T-helper 9 cell (primary cell): Measurements from ENCODE around the gene MRPS18A.

Experiments
- DNase-seq: peaks from one replicate; pipeline ENCODE4 v3.0.0-alpha.2; 2020
- total RNA-seq, 2 donors: gene quantifications; one replicate each; lab custom pipeline; 2026; lab: John Stamatoyannopoulos, UW

MRPS18A gene
- total RNA-seq: 9.4 to 30.0 reads per million in 2 donors

GRCh38 chr6:43687437-43688347 is at the start of gene MRPS18A:
Gene MRPS18A, minus strand, starts transcription at chr6:43687791. Its CDS starts 12 bp downstream, at chr6:43687779.
- peak; percentile 71 for DNase-seq

- no peak for DNase-seq
These were observed 49.3 kb upstream of the MRPS18A start for GRCh38 chr6:43736844-43737243.

- DNase-seq: no peak
These were observed 48.7 kb upstream of the MRPS18A start for GRCh38 chr6:43736211-43736786.

- no peak for DNase-seq
These were observed 48.1 kb upstream of the MRPS18A start for GRCh38 chr6:43735642-43736199.

- DNase-seq: no peak
These were observed 46.7 kb upstream of the MRPS18A start for GRCh38 chr6:43734294-43734665.

GRCh38 chr6:43733471-43734293 is 46.1 kb upstream of the MRPS18A start:
- DNase-seq: no peak

GRCh38 chr6:43730634-43731033 is 43.0 kb upstream of the MRPS18A start:
- no peak for DNase-seq

- no peak for DNase-seq
These were observed 41.9 kb upstream of the MRPS18A start for GRCh38 chr6:43729537-43729936.

GRCh38 chr6:43728586-43728985 is 41.0 kb upstream of the MRPS18A start:
- no peak for DNase-seq

GRCh38 chr6:43727634-43728033 is 40.0 kb upstream of the MRPS18A start:
- no peak for DNase-seq

- no peak for DNase-seq
These were observed 38.3 kb upstream of the MRPS18A start for GRCh38 chr6:43725643-43726580.

GRCh38 chr6:43724914-43725642 is 37.5 kb upstream of the MRPS18A start:
- peak; percentile 42 for DNase-seq

- DNase-seq: no peak
These were observed 36.8 kb upstream of the MRPS18A start for GRCh38 chr6:43724354-43724753.

- DNase-seq: peak; percentile 49
These were observed 36.2 kb upstream of the MRPS18A start for GRCh38 chr6:43723737-43724295.

- DNase-seq: no peak
These were observed 35.4 kb upstream of the MRPS18A start for GRCh38 chr6:43722920-43723545.

GRCh38 chr6:43720999-43721398 is 33.4 kb upstream of the MRPS18A start:
- DNase-seq: no peak

GRCh38 chr6:43719511-43719910 is 31.9 kb upstream of the MRPS18A start:
- DNase-seq: no peak

- no peak for DNase-seq
These were observed 31.0 kb upstream of the MRPS18A start for GRCh38 chr6:43718387-43719105.

GRCh38 chr6:43717822-43718221 is 30.2 kb upstream of the MRPS18A start:
- no peak for DNase-seq

- no peak for DNase-seq
These were observed 29.8 kb upstream of the MRPS18A start for GRCh38 chr6:43717389-43717788.
